ENCODE measurements around the gene MYEF2. TPM values are rescaled to one million over a fixed set of nuclear protein-coding genes. Genes with fewer than 3 reads are reported as not detected.

MYEF2 gene
- total and polyA plus RNA-seq, 2 of the 13 experiments (the other 11 are each of a cell fraction or from before 2014, with no cell fraction given), result 10.3 to 10.5 TPM

DNA sequence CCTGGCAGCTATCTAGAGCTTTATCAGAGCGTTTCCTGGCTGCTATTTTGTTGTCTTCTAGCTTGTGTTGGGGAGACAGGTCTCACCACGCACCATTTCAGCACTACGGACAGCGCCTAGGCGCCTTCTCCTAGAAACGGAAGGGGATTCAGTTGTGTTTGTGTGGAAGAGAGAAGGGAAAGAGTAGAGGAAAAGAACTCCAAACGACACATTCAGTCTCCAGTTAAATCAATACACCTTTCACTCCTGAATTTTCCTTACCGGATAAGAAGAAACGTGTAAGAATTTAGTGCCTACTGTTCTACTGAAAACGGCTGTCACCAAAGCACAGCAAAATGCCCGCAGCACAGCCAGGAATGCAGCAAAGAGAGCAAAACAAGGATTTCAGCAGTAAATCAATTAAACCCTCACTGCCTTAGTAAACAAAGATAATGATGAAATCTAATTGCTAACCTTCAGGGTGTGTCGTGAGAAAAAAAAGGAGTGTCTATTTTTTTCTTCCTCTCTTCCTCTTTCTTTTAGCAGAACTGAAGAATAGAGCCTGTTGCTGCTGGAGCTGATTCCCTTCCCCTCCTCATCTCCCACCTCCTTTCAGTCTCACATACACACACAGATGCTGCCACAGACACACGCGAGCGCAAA is 13.0 kb upstream of the MYEF2 start (continued):
- TF ChIP-seq, protein P1, sequence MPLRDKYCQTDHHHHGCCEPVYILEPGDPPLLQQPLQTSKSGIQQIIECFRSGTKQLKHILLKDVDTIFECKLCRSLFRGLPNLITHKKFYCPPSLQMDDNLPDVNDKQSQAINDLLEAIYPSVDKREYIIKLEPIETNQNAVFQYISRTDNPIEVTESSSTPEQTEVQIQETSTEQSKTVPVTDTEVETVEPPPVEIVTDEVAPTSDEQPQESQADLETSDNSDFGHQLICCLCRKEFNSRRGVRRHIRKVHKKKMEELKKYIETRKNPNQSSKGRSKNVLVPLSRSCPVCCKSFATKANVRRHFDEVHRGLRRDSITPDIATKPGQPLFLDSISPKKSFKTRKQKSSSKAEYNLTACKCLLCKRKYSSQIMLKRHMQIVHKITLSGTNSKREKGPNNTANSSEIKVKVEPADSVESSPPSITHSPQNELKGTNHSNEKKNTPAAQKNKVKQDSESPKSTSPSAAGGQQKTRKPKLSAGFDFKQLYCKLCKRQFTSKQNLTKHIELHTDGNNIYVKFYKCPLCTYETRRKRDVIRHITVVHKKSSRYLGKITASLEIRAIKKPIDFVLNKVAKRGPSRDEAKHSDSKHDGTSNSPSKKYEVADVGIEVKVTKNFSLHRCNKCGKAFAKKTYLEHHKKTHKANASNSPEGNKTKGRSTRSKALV (CRISPR knock-in tag; IDR thresholded peaks at IDR 0.05), result peak; percentile 32; the same call in 1 of the 2 replicates
- TF ChIP-seq RARA (CRISPR knock-in tag; IDR thresholded peaks at IDR 0.05) (peak; percentile 31; the same call in 1 of the 2 replicates), RXRB (CRISPR knock-in tag; IDR thresholded peaks at IDR 0.05; ENCODE audit: borderline replicate concordance) (peak; percentile 33; the same call in 1 of the 2 replicates), LCORL (IDR thresholded peaks at IDR 0.05) (no peak), LCORL (CRISPR knock-in tag; IDR thresholded peaks at IDR 0.05) (no peak), STAT5B (CRISPR knock-in tag; IDR thresholded peaks at IDR 0.05) (0 out of 2 replicates have a peak, but pooled peaks have one; percentile 53), ISL2 (CRISPR knock-in tag; IDR thresholded peaks at IDR 0.05) (0 out of 2 replicates have a peak, but pooled peaks have one; percentile 22), SRY (CRISPR knock-in tag; IDR thresholded peaks at IDR 0.05) (peak; percentile 86; the same call in 1 of the 2 replicates), ZFP1 (CRISPR knock-in tag; IDR thresholded peaks at IDR 0.05) (peak; percentile 24; the same call in 1 of the 2 replicates), RFXAP (CRISPR knock-in tag; IDR thresholded peaks at IDR 0.05; ENCODE audit: borderline replicate concordance) (peak; percentile 52; the same call in 1 of the 2 replicates), ZNF530 (CRISPR knock-in tag; IDR thresholded peaks at IDR 0.05; ENCODE audit: low read depth) (no peak), FOXK2 (IDR thresholded peaks at IDR 0.05) (no peak), ZNF792 (CRISPR knock-in tag; IDR thresholded peaks at IDR 0.05) (0 out of 2 replicates have a peak, but pooled peaks have one; percentile 61), GABPB1 (CRISPR knock-in tag; IDR thresholded peaks at IDR 0.05) (no peak; the same call in 1 of the 2 replicates), KDM2A (CRISPR knock-in tag; IDR thresholded peaks at IDR 0.05; ENCODE audit: borderline replicate concordance, low read depth) (0 out of 2 replicates have a peak, but pooled peaks have one; percentile 37), NR2C2 (CRISPR knock-in tag; IDR thresholded peaks at IDR 0.05; ENCODE audit: borderline replicate concordance) (no peak), FOXA3 (CRISPR knock-in tag; IDR thresholded peaks at IDR 0.05) (no peak), FOXA1 (IDR thresholded peaks at IDR 0.05) (no peak), FOXA1 (CRISPR knock-in tag; IDR thresholded peaks at IDR 0.05) (no peak), MIXL1 (CRISPR knock-in tag; IDR thresholded peaks at IDR 0.05) (0 out of 2 replicates have a peak, but pooled peaks have one; percentile 34), ZNF335 (CRISPR knock-in tag; IDR thresholded peaks at IDR 0.05) (0 out of 2 replicates have a peak, but pooled peaks have one; percentile 25), ZNF329 (CRISPR knock-in tag; IDR thresholded peaks at IDR 0.05; ENCODE audit: low read depth) (no peak), ZKSCAN1 (IDR thresholded peaks at IDR 0.05; ENCODE audit: low read length) (no peak)
- TF ChIP-seq, protein P2, sequence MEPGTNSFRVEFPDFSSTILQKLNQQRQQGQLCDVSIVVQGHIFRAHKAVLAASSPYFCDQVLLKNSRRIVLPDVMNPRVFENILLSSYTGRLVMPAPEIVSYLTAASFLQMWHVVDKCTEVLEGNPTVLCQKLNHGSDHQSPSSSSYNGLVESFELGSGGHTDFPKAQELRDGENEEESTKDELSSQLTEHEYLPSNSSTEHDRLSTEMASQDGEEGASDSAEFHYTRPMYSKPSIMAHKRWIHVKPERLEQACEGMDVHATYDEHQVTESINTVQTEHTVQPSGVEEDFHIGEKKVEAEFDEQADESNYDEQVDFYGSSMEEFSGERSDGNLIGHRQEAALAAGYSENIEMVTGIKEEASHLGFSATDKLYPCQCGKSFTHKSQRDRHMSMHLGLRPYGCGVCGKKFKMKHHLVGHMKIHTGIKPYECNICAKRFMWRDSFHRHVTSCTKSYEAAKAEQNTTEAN (CRISPR knock-in tag; conservative IDR thresholded peaks at IDR 0.05), result peak; percentile 76; the same call in 1 of the 2 replicates
- TF ChIP-seq, protein P3, sequence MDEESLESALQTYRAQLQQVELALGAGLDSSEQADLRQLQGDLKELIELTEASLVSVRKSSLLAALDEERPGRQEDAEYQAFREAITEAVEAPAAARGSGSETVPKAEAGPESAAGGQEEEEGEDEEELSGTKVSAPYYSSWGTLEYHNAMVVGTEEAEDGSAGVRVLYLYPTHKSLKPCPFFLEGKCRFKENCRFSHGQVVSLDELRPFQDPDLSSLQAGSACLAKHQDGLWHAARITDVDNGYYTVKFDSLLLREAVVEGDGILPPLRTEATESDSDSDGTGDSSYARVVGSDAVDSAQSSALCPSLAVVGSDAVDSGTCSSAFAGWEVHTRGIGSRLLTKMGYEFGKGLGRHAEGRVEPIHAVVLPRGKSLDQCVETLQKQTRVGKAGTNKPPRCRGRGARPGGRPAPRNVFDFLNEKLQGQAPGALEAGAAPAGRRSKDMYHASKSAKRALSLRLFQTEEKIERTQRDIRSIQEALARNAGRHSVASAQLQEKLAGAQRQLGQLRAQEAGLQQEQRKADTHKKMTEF (CRISPR knock-in tag; IDR thresholded peaks at IDR 0.05), result no peak
- TF ChIP-seq, protein P4, sequence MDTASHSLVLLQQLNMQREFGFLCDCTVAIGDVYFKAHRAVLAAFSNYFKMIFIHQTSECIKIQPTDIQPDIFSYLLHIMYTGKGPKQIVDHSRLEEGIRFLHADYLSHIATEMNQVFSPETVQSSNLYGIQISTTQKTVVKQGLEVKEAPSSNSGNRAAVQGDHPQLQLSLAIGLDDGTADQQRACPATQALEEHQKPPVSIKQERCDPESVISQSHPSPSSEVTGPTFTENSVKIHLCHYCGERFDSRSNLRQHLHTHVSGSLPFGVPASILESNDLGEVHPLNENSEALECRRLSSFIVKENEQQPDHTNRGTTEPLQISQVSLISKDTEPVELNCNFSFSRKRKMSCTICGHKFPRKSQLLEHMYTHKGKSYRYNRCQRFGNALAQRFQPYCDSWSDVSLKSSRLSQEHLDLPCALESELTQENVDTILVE (CRISPR knock-in tag; IDR thresholded peaks at IDR 0.05), result 0 out of 2 replicates have a peak, but pooled peaks have one; percentile 30
- TF ChIP-seq, protein P5, sequence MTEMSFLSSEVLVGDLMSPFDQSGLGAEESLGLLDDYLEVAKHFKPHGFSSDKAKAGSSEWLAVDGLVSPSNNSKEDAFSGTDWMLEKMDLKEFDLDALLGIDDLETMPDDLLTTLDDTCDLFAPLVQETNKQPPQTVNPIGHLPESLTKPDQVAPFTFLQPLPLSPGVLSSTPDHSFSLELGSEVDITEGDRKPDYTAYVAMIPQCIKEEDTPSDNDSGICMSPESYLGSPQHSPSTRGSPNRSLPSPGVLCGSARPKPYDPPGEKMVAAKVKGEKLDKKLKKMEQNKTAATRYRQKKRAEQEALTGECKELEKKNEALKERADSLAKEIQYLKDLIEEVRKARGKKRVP (CRISPR knock-in tag; IDR thresholded peaks at IDR 0.05), result no peak
